ENCODE data around the gene ATP10A.

The ATP10A gene

DNA sequence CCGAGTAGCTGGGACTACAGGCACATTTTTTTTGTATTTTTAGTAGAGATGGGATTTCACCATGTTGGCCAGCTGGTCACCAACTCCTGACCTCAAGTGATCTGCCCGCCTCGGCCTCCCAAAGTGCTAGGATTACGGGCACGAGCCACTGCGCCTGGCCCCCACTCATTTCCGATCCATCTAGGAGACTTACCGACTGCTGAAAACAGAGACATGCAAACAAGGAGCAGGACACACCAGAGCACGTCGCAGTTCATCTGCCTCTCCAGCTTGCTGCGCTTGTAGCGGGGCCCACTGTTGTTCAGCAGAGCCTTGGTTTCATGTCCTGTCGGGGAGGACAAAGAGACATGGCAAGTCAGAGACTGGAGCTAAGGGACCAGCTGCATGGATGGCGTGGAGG is 137.4 kb downstream of the ATP10A start:
- TF ChIP-seq CSDC2 (CRISPR knock-in tag; IDR thresholded peaks at IDR 0.05) = no peak
- no peak for TF ChIP-seq BACH2 (CRISPR knock-in tag; IDR thresholded peaks at IDR 0.05; ENCODE audit: borderline replicate concordance)
- TF ChIP-seq ZFP3 (CRISPR knock-in tag; IDR thresholded peaks at IDR 0.05) = no peak
- TF ChIP-seq PPARA (CRISPR knock-in tag; IDR thresholded peaks at IDR 0.05; ENCODE audit: borderline replicate concordance) = no peak
- TF ChIP-seq RARB (CRISPR knock-in tag; IDR thresholded peaks at IDR 0.05) = no peak
- TF ChIP-seq ZC3H10 (CRISPR knock-in tag; IDR thresholded peaks at IDR 0.05) = no peak
- TF ChIP-seq TOX (CRISPR knock-in tag; IDR thresholded peaks at IDR 0.05; ENCODE audit: borderline replicate concordance) = no peak
- TF ChIP-seq, protein P1, sequence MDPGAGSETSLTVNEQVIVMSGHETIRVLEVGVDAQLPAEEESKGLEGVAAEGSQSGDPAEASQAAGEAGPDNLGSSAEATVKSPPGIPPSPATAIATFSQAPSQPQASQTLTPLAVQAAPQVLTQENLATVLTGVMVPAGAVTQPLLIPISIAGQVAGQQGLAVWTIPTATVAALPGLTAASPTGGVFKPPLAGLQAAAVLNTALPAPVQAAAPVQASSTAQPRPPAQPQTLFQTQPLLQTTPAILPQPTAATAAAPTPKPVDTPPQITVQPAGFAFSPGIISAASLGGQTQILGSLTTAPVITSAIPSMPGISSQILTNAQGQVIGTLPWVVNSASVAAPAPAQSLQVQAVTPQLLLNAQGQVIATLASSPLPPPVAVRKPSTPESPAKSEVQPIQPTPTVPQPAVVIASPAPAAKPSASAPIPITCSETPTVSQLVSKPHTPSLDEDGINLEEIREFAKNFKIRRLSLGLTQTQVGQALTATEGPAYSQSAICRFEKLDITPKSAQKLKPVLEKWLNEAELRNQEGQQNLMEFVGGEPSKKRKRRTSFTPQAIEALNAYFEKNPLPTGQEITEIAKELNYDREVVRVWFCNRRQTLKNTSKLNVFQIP (CRISPR knock-in tag; IDR thresholded peaks at IDR 0.05; ENCODE audit: borderline replicate concordance, low read depth) = no peak
- TF ChIP-seq ZNF8 (CRISPR knock-in tag; IDR thresholded peaks at IDR 0.05) = no peak
- no peak for TF ChIP-seq ZFP30 (CRISPR knock-in tag; IDR thresholded peaks at IDR 0.05)
- TF ChIP-seq ZNF565 (CRISPR knock-in tag; conservative IDR thresholded peaks at IDR 0.05; ENCODE audit: low read depth) = no peak
- no peak for ATAC-seq

DNA sequence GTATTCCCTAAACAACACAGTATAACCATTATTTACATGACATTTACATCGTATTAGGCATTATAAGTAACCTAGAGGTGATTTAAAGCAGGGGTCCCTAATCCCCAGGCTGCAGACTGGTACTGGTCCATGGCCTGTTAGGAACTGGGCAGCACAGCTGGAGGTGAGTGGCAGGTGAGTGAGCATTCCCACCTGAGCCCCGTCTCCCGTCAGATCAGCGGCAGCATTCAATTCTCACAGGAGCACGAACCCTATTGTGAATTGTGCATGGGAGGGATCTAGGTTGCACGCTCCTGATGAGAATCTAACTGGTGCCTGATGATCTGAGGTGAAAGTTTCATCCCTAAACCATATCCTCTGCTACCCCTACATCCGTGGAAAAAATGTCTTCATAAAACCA is 138.2 kb downstream of the ATP10A start:
- ATAC-seq = no peak

DNA sequence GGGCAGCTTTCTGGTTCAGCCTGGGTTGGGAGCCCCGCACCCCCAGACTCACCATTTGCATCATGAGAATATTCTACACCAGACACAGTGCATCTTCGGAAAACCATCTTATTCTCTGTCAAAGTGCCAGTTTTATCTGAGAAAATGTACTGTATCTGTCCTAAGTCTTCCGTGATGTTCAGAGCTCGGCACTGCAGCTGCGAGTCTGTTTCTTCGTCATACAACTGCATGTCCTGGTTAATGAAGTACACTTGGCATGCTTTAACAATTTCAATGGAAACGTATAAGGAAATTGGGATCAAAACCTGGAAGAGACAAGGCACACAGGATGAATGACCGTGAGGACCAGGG is 141.5 kb downstream of the ATP10A start:
- ATAC-seq = no peak
- TF ChIP-seq TOX (CRISPR knock-in tag; IDR thresholded peaks at IDR 0.05; ENCODE audit: borderline replicate concordance) = no peak
- TF ChIP-seq ZFP30 (CRISPR knock-in tag; IDR thresholded peaks at IDR 0.05) = no peak
- TF ChIP-seq, protein P1 (CRISPR knock-in tag; IDR thresholded peaks at IDR 0.05; ENCODE audit: borderline replicate concordance, low read depth) = no peak
- no peak for TF ChIP-seq OSR1 (CRISPR knock-in tag; IDR thresholded peaks at IDR 0.05)
- TF ChIP-seq, protein P2, sequence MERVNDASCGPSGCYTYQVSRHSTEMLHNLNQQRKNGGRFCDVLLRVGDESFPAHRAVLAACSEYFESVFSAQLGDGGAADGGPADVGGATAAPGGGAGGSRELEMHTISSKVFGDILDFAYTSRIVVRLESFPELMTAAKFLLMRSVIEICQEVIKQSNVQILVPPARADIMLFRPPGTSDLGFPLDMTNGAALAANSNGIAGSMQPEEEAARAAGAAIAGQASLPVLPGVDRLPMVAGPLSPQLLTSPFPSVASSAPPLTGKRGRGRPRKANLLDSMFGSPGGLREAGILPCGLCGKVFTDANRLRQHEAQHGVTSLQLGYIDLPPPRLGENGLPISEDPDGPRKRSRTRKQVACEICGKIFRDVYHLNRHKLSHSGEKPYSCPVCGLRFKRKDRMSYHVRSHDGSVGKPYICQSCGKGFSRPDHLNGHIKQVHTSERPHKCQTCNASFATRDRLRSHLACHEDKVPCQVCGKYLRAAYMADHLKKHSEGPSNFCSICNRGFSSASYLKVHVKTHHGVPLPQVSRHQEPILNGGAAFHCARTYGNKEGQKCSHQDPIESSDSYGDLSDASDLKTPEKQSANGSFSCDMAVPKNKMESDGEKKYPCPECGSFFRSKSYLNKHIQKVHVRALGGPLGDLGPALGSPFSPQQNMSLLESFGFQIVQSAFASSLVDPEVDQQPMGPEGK (CRISPR knock-in tag; IDR thresholded peaks at IDR 0.05; ENCODE audit: borderline replicate concordance) = no peak
- TF ChIP-seq ZFP3 (CRISPR knock-in tag; IDR thresholded peaks at IDR 0.05) = no peak
- TF ChIP-seq, protein P3, sequence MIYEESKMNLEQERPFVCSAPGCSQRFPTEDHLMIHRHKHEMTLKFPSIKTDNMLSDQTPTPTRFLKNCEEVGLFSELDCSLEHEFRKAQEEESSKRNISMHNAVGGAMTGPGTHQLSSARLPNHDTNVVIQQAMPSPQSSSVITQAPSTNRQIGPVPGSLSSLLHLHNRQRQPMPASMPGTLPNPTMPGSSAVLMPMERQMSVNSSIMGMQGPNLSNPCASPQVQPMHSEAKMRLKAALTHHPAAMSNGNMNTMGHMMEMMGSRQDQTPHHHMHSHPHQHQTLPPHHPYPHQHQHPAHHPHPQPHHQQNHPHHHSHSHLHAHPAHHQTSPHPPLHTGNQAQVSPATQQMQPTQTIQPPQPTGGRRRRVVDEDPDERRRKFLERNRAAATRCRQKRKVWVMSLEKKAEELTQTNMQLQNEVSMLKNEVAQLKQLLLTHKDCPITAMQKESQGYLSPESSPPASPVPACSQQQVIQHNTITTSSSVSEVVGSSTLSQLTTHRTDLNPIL (CRISPR knock-in tag; IDR thresholded peaks at IDR 0.05; ENCODE audit: low read depth) = no peak

More for the DNA sequence above, 138.2 kb downstream of the ATP10A start:
- TF ChIP-seq ARNTL (CRISPR knock-in tag; IDR thresholded peaks at IDR 0.05; ENCODE audit: borderline replicate concordance, low read depth) (no peak), TCF4 (CRISPR knock-in tag; IDR thresholded peaks at IDR 0.05; ENCODE audit: borderline replicate concordance) (no peak)

DNA sequence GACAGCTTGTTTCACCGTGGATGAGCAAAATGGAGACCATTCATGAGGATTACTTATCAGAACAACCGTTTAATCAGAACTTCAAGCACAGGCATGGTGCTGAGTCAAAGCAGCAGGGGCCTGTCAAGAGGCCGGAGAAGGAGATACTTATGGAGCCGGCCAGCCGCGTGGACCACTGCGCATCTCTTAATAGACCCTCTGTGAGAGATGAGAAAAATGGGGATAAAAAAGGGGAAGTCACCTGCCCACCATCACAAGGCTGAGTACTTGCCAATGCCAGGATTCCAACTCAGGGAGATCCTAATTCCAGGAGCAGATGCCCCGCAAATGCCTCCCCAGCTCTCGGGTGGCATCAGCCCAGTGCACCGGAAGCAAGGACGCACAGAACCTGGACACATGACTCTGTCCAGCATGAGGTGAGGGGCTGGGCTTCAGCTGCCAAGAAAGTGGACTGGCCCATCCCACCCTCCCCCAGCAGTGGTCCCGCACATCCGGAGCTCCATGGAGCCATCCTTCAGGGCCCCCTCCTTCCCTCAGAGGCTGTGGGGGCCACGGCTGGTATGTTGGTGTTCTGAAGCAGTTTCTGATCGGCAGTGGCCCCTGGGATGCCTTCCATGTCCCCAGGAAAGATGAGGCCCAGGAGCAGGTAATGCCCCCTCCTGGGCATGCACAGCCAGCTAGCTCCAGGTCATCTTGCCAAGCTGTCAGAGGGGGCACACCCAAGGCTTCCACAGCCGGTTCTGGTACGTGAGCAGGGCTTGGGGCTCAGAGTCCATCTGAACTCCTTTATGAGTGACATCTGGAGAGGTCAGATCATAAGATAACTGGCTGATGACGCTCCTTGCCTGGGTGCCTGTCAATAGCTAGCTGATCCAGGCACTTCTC is 143.8 kb downstream of the ATP10A start:
- no peak for ATAC-seq
- no peak for TF ChIP-seq ISL1 (CRISPR knock-in tag; IDR thresholded peaks at IDR 0.05)
- TF ChIP-seq GLIS3 (CRISPR knock-in tag; IDR thresholded peaks at IDR 0.05) = no peak
- TF ChIP-seq OSR1 (CRISPR knock-in tag; IDR thresholded peaks at IDR 0.05) = no peak
- TF ChIP-seq, protein P4, sequence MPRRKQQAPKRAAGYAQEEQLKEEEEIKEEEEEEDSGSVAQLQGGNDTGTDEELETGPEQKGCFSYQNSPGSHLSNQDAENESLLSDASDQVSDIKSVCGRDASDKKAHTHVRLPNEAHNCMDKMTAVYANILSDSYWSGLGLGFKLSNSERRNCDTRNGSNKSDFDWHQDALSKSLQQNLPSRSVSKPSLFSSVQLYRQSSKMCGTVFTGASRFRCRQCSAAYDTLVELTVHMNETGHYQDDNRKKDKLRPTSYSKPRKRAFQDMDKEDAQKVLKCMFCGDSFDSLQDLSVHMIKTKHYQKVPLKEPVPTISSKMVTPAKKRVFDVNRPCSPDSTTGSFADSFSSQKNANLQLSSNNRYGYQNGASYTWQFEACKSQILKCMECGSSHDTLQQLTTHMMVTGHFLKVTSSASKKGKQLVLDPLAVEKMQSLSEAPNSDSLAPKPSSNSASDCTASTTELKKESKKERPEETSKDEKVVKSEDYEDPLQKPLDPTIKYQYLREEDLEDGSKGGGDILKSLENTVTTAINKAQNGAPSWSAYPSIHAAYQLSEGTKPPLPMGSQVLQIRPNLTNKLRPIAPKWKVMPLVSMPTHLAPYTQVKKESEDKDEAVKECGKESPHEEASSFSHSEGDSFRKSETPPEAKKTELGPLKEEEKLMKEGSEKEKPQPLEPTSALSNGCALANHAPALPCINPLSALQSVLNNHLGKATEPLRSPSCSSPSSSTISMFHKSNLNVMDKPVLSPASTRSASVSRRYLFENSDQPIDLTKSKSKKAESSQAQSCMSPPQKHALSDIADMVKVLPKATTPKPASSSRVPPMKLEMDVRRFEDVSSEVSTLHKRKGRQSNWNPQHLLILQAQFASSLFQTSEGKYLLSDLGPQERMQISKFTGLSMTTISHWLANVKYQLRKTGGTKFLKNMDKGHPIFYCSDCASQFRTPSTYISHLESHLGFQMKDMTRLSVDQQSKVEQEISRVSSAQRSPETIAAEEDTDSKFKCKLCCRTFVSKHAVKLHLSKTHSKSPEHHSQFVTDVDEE (CRISPR knock-in tag; IDR thresholded peaks at IDR 0.05) = no peak
- no peak for TF ChIP-seq ZC3H10 (CRISPR knock-in tag; IDR thresholded peaks at IDR 0.05)
- TF ChIP-seq CSDC2 (CRISPR knock-in tag; IDR thresholded peaks at IDR 0.05) = no peak
- TF ChIP-seq BACH2 (CRISPR knock-in tag; IDR thresholded peaks at IDR 0.05; ENCODE audit: borderline replicate concordance) = no peak
- TF ChIP-seq SNAI2 (CRISPR knock-in tag; IDR thresholded peaks at IDR 0.05) = no peak
- no peak for TF ChIP-seq TOX (CRISPR knock-in tag; IDR thresholded peaks at IDR 0.05; ENCODE audit: borderline replicate concordance)
- TF ChIP-seq, protein P1 (CRISPR knock-in tag; IDR thresholded peaks at IDR 0.05; ENCODE audit: borderline replicate concordance, low read depth) = no peak
- TF ChIP-seq, protein P2 (CRISPR knock-in tag; IDR thresholded peaks at IDR 0.05; ENCODE audit: borderline replicate concordance) = no peak
- no peak for TF ChIP-seq ZNF565 (CRISPR knock-in tag; conservative IDR thresholded peaks at IDR 0.05; ENCODE audit: low read depth)
- TF ChIP-seq ZNF70 (CRISPR knock-in tag; IDR thresholded peaks at IDR 0.05) = no peak
- no peak for TF ChIP-seq ZNF8 (CRISPR knock-in tag; IDR thresholded peaks at IDR 0.05)
